Inflammatory macrophage treated with lipopolysaccharide for 4 hours (primary cell): ENCODE data around the gene TEX101.
"Not testable (repeated sequence)": the region's sequence is repeated elsewhere in the genome, so short reads cannot be mapped to it uniquely, and the experiment has no call there.

Experiments
- DNase-seq: peaks from one replicate; pipeline ENCODE4 v3.0.0-alpha.2; 2020

The TEX101 gene

DNA sequence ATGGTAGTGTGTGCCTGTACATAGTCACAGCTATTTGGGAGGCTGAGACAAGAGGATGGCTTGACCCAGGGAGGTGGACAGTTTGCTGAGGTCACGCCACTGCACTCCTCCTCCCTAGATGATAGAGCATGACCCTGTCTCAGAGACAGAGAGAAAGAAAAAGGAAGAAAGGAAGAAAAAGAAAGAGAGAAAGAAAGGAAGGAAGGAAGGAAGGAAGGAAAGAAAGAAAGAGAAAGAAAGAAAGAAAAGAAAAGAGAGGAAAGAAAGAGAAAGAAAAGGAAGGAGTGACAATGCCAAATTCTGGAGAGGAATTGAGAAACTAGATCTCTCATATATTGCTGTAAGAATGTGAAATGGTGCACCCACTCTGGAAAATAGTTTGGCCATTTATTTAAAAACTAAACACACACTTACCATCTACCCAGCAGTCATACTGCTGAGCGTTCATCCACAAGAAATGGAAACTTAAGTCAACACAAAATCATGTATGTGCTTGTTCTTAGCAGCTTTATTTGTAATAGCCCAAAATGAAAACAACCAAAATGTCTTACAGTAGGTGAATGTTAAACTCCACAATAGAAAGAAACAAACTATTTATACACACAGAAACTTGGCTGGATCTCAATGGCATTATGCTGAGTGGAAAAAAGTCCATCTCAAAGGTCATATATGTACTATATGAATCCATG, 7.5 kb downstream of the TEX101 start:
- DNase-seq = no peak

DNA sequence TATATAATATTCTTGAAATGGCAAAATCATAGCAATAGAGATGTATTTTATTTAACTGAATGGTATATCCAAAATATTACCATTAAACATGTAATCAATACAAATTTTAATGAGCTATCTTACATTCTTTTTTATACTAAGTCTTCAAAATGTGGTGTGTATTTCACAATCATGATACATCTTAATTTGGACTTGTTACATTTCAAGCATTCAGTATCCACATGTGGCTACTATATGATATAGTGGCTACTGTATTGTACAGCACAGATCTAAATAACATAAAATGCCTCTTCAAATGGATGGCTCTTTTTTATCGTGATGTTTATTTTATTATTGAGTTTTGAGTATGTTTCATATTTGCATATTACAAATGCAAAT, 8.0 kb downstream of the TEX101 start:
- DNase-seq = no peak

DNA sequence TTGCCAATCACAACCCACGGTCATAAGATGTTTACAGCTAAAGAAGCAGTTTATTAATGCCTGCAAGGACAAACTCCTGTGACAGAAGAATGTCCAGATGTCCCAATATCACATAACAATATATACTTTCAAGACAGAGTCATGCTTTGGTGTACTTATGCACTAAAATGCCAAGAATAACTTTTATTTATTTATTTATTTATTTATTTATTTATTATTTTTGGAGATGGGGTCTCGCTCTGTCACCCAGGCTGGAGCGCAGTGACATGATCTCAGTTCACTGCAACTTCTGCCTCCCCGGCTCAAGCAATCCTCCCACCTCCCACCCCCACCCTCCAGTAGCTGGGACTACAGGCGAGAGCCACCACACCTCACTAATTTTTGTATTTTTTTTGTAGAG, 9.1 kb downstream of the TEX101 start:
- no peak for DNase-seq

DNA sequence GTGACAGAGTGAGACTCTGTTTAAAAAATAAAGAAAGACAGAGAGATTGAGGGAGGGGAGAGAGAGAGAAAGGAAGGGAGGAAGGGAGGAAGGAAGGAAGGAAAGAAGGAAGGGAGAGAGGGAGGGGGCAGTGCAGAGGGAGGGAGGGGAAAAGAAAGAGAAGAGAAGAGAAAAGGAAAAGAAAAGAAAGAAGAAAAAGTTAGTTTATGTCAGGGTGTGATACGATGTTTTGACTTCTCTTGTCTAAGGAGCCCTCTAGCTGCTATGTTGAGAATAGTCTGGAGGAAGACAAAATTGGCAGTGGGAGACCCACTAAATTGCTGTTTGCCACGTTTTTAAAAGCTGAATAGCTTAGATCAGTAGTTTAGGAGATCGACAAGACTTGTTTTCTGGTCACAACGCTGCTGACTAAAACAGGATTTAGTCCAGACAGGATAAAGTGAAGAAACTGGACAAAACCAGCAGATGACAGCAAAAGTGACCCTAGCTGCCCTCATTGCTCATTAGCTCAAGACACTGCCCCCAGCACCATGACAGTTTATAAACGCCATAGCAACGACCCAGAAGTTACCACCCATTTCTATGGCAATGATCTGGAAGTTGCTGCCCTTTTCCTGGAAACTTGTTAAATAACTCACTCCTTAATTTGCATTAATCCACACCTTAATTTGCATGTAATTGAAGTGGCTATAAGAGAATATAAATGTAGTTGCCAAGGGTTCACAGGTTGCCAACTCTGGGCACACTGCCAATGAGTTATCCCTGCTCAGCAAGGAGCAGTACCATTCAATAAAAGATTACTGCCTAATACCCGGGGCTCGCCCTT, 11.1 kb downstream of the TEX101 start:
- DNase-seq = no peak

DNA sequence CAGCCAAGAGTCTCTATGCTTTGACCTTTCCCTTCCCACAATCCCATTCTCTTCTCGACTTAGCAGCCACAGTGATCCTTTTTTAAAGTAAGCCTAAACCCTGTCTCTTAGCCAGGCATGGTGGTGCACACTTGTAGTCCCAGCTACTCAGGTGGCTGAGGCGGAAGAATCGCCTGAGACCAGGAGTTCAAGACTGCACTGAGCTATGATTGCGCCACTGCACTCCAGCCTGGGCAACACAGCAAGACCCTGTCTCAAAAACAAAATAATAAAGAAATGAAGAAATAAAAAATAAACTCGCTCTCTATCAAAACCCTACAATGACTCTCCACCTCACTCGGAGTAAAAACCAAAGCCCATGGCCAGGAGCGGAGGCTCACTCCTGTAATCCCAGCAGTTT, 14.7 kb downstream of the TEX101 start:
- DNase-seq = no peak

DNA sequence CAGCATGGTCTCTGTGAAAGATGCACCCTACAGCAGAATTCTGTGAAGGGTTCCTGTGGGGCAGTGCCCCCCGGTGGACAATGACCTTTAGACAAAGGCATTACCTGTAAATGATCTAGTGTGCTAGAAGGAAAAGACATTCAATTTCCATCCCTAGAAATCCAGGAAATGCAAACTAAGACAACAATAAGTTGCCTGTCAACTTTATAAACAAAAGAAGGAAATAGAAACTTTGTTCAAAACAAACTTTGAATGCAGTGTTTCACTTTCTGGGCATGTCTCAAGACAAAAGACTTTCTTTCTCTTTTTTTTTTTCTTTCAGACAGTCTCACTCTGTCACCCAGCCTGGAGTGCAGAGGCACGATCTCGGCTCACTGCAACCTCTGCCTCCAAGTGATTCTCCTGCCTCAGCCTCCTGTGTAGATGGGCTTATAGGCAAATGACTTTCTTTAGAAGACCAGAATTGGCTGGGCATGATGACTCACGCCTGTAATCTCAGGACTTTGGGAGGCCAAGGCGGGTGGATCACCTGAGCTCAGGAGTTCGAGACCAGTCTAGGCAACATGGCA, 15.5 kb downstream of the TEX101 start:
- peak; percentile 83 for DNase-seq

DNA sequence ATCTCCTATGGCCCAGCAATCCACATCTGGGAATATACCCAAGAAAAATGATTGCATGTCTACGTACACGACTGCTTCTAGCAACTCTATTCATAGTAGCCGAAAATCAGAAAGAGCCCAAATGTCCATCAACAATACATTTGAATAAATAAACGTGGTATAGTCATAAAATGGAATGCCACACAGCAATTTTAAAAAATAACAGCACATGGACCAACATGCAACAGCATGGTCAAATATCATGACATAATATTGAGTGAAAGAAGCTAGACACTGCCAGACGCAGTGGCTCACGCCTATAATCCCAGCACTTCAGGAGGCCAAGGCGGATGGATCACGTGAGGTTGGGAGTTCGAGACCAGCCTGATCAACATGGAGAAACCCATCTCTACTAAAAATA, 16.3 kb downstream of the TEX101 start:
- DNase-seq = no peak

DNA sequence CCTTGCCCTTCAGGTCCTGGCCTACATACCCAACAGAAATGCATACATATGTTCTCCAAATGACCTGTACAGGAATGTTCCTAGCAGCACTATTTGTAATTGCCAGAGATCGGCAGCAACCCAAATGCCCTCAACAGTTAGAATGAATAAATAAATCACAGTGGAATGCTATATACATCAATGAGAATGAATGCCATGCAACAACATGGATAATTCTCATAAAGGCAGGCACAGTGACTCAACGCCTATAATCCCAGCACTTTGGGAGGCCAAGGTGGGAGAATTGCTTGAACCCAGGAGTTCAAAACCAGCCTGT, 18.6 kb downstream of the TEX101 start:
- DNase-seq = no peak

DNA sequence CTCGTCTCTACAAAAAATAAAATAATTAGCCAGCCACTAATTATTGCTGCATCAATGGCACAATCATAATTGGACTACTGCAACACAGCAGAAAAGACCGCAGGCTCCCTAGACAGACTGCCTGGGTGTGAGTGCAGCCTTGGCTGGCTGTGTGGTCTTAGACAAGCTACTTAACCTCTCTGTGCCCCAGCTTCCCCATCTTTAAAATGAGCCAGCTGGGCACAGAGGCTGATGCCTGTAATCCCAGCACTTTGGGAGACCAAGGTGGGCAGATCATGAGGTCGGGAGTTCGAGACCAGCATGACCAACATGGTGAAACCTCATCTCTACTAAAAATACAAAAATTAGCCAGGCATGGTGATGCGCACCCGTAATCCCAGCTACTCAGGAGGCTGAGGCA, 19.0 kb downstream of the TEX101 start:
- DNase-seq = no peak

DNA sequence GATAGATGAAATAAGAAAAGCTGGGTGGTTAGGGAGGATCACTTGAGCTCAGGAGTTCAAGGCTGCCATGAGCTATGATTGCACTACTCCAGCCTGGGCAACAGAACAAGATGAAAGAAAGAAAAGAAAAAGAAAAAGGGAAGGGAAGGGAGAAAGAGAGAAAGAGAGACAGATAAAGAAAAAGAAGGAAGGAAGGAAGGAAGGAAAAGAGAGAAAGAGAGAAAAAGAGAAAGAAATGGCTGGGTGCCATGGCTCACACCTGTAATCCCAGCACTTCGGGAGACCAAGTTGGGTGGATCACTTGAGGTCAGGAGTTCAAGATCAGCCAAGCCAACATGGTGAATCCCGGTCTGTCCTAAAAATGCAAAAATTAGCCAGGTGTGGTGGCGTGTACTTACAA, 21.1 kb downstream of the TEX101 start:
- no peak for DNase-seq

DNA sequence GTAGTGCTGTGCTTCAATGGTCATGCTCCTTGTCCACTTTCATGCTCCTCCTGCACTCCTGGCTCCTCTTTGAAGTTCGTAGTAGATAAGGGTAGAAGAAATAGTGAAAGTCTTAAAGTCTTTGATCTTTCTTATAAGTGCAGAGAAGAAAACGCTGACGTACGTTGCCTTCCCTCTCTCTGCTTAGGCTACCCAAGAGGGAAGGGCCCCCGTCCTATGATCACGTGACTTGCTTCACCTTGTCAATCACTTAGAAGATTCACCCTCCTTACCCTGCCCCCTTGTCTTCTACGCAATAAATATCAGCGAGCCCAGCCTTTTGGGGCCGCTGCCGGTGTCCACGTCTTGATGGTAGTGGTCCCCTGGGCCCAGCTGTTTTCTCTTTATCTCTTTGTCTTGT, 22.6 kb downstream of the TEX101 start:
- not testable (repeated sequence) for DNase-seq

DNA sequence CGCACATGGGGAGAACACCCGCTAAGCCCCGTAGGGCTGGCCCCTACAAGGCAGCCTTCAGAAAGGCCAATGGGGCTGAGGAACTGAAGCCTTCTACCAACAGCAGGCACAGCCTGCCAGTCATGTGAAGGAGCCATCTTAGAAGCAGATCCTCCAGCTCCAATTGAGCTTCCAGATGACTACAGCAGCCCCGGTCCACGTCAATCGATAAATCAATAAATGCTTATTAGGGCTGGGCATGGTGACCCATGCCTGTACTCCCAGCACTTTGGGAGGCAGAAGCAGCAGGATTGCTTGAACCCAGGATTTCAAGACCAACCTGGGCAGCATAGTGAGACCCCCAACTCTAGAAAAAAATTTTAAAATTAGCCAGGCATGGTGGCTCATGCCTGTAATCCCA, 23.0 kb downstream of the TEX101 start:
- no peak for DNase-seq

DNA sequence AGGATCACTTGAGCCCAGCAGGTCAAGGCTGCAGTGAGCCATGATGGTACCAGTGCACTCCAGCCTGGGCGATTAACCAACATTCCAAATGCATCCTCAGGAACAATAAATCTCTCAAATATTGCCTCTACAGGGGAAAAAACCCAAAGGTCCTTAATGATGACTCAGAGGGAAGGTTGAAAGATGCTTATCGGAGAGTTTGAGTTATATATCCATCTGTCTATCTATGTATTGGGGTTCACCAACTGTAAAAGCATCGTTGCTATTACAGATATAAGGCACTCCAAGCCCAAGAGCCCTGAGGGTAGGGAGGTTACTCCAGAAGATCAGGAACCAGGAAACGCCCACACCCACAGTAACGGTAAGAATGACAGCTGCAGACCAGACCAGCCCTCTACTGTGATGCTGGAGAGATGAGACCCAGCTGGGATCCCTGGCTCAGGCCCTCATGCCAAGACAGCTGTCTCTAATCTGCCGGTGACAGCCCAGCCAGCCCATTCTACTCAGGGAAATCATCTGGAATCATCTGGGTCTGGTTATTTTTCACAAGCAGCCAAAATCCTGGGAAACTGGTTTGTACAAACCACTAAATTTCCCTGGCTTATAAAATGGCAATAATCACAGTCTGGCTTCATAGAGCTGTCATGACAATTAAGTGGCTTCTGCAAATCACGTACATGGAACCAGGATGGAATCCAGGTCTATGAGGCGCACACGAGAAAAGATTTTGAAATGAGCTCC, 23.8 kb downstream of the TEX101 start:
- no peak for DNase-seq

DNA sequence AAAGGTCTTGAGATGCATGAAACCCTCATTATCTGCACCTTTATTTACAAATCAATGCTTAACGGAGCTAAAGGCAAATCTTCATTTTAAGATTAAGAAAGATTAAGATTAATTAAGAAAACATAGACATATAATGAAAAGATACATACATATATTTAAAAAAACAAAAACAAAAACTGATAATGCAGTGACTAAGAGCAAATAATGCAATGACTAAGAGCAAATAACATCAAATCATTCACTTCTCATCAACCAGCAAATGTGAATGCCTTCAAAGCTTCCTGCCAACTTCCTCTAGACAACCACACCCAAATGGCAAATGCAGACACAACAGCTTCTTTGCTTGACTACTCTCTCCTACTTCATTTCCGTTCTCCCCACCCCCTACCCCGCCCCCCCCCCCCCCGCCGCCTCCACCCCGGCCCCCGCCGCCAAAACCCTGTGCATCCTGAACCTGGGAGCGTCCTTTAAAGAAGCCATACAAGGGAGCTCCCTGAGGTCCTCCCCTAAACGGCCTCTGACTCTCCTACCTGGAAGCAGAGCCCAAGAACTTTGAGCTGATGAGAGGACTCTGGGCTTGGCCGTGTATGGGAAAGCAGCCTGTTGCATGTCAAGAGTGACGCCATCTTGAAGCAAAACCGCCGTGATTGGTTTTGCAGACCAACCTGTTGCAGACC, 24.5 kb downstream of the TEX101 start:
- peak; percentile 78 for DNase-seq

DNA sequence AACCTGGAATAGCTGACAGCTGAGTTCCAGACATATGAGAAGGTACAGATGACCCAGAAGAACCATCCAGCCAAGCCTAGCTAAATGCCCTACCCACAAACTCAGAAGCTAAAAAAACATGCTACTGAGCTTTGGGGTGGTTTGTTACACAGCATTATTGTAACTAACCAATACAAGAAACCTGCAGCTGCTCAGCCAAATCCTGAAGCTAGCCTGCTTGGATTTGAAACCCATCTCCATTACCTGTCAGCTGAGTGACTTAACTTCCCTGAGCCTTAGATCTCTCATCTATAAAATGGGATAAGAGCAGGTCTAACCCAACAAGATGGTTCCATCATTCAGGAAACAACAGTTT, 25.0 kb downstream of the TEX101 start:
- DNase-seq = no peak

DNA sequence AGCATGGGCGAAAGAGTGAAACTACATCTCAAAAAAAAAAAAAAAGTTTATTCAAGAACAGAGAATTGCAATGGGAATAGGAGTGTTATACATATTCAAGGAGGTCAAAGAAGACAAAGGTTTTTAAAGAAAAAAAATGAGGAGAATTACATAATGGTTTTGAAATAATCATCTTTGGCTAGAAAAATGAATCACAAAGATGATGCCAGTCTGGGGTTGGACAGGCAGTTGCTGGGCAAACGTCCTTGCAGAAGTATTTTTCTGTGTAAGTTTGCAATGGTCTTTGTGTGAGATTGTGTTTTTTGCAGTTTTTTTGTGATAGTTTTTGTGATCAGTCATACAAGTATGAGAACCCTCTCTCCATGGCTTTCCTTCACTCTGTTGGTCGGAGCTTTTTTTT, 27.0 kb downstream of the TEX101 start:
- DNase-seq = peak; percentile 52

DNA sequence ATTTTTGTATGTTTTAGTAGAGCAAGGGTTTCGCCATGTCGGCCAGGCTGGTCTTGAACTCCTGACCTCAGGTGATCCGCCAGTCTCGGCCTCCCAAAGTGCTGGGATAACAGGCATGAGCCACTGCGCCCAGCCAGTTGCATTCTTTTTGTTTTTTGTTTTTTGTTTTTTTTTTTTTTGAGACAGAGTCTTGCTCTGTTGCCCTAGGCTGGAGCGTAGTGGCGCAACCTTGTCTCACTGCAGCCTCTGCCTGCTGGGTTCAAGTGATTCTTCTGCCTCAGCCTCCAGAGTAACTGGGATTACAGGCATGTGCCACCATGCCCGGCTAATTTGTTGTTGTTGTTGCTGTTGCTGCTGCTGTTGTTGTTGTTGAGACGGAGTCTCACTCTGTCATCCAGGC, 29.4 kb downstream of the TEX101 start:
- DNase-seq = not testable (repeated sequence)

DNA sequence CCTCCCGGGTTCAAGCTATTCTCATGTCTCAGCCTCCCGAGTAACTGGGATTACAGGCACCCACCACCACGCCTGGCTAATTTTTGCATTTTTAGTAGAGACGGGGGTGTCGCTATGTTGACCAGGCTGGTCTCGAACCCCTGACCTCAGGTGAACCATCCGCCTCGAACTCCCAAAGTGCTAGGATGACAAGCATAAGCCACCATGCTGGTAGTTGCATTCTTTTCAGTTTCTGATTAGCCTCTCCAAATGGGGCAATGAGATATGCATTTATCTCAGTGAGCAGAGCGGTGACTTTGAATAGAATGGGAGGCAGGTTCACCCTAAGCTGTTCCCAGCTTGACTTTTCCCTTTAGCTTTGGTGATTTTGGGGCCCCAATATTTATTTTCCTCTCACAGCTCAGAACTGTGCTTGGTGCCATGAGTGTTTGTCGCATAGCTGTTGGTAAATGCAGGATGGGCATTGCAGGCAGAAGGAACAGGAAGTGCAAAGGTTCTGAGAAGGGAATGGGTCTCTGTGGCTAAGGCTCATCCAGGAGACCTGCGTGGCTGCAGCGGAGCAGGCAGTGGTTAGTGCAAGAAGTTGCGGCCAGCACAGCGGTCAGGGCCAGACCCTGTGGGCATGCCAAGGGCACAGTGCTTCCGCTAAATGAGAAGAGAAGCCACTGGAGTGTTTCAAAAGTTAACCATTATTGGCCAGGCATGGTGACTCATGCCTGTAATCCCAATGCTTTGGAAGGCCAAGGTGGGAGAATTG, 30.0 kb downstream of the TEX101 start:
- no peak for DNase-seq

DNA sequence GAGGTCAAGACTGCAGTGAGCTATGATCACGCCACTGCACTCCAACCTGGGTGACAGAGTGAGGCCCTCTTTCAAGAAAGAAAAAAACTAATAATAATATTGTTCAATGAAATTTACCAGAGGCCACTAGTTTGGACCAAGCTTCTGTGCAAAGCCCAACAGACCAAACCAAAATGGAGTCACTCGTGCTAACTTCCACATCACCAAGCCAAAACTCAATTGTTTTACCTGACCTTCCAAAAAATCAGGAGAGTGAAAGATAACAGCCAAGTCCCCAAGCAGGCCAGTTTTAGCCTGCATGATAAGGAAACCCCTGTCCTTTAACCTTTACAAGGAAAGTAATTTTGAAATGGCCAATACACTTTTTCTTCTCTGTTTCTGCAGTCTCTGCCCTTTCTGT, 30.7 kb downstream of the TEX101 start:
- DNase-seq = no peak

DNA sequence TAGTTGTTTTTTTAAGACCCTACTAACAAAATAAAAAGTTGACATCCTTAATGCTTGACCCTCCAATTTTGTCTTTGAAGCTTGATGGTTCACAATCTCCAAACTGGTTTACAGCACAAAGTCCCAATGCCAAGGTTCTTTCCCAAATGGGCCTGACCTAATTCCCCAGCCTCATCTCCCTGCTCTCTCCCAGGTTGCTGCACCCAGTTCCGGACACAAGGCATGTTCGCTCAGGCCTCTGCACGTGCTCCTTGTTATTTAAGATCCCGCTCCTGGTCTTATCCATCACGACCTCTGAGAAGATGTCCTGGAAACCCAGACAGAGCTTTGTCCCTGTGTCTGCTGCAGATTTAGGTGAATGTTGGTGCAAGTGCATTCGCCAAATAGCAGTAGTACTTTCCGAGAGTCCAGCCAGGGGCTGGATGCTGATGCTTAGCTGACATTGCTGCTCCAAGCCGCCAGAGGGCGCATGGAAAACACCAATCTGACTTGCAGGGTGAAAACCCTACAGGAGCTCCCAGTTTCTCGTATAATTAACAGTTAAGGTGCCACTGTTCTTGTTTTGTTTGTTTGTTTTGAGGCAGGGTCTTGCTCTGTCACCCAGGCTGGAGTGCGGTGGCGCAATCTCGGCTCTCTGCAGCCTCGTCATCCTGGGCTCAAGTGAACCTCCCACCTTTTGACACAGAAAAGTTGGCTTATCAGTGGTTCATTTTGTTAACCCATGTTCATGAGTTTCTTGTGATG, 32.2 kb downstream of the TEX101 start:
- peak; percentile 77 for DNase-seq

DNA sequence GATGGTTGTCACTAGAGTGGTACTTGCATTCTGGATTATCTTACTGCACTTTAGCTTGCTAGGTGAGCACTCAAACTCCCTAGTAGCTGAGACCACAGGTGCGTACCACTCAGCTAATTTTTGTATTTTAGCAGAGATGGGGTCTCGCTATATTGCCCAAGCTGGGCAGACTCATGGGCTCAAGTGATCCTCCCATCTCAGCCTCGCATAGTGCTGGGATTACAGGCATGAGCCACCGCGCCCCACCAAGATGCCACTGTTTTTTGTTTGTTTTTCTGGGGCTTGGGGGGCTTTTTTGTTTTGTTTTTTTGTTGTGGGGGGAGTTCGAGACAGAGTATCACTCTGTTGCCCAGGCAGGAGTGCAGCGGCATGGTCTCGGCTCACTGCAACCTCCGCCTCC, 33.0 kb downstream of the TEX101 start:
- DNase-seq = no peak

DNA sequence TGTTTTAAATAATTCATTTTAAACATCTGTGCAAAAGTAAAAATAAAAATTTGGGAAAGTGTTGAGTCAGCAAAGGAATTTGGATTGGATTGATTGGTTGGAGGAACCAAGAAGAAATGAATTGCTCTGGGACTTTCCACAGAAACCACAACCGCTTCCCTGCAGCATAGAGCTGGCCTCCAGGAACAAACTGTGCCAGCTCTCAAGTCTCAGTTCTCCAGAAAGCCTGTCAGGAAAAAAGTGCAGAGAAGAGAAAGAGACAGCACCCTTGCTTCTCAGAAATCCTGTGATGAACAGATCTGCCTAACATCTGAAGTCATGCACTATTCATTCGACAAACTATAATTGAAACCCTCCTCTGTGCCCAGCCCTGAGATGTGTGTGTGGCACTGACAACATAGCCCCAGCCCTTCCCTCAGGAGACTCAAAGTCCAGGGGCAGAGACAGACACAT, 35.9 kb downstream of the TEX101 start:
- DNase-seq = peak; percentile 72
